C4-2B (cell line): ENCODE measurements around the gene ENPP6.

Experiments used
- ZFX ChIP-seq: fragments of 450-650 bp; IDR thresholded peaks from 2 replicates; pipeline ENCODE4 v1.6.1; 2017
- TF ChIP-seq, protein P1 (sequence below): fragments of 450-650 bp; conservative IDR thresholded peaks from 2 replicates; pipeline ENCODE4 v1.5.1; 2017; ENCODE audit warnings: mild to moderate bottlenecking

DNA sequence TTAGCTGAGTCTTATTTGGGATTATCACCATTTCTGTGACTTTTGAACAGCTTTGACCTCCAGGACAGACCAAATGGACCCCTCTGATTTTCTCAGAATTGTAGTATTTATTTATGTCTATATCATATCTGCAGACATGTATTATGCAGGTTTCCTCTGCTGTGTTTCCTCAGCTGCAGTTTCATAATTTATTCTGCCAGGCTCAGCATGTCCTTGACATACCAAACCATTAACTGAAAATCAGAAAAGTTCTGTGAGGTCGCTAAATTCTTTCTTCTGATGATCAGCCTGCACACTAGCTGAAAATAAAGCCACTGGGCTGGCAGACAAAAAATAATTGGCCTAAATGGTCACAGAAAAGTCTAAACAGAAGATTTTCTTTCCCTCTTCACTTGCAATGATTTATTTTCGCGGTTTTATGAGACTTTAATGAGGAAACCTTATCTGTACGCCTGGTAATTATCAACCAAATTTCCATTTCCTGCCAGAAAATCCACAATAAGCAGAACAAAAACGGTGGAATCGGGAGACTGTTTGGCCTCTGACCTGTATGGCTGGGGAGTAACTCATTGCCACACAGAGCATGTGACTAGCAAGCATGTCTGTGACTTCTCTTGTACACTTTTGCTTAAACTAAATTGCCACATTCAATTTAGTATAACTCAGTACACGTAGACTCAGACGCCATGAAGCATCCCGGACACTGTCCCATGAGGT, 150.9 kb downstream of the ENPP6 start:
- TF ChIP-seq, protein P1, sequence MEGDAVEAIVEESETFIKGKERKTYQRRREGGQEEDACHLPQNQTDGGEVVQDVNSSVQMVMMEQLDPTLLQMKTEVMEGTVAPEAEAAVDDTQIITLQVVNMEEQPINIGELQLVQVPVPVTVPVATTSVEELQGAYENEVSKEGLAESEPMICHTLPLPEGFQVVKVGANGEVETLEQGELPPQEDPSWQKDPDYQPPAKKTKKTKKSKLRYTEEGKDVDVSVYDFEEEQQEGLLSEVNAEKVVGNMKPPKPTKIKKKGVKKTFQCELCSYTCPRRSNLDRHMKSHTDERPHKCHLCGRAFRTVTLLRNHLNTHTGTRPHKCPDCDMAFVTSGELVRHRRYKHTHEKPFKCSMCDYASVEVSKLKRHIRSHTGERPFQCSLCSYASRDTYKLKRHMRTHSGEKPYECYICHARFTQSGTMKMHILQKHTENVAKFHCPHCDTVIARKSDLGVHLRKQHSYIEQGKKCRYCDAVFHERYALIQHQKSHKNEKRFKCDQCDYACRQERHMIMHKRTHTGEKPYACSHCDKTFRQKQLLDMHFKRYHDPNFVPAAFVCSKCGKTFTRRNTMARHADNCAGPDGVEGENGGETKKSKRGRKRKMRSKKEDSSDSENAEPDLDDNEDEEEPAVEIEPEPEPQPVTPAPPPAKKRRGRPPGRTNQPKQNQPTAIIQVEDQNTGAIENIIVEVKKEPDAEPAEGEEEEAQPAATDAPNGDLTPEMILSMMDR, result no peak
- TF ChIP-seq ZFX, result no peak
